Activated CD8-positive, alpha-beta memory T cell treated with anti-CD3 and anti-CD28 coated beads, Interleukin-2, amount 50 U/mL, for 1 hour (primary cell): ENCODE data around the gene GPRC5A.

Experiments used
- DNase-seq: peaks from one replicate; pipeline ENCODE4 v3.0.0-alpha.2; 2020; ENCODE audit errors: extremely low read depth

The GPRC5A gene

DNA sequence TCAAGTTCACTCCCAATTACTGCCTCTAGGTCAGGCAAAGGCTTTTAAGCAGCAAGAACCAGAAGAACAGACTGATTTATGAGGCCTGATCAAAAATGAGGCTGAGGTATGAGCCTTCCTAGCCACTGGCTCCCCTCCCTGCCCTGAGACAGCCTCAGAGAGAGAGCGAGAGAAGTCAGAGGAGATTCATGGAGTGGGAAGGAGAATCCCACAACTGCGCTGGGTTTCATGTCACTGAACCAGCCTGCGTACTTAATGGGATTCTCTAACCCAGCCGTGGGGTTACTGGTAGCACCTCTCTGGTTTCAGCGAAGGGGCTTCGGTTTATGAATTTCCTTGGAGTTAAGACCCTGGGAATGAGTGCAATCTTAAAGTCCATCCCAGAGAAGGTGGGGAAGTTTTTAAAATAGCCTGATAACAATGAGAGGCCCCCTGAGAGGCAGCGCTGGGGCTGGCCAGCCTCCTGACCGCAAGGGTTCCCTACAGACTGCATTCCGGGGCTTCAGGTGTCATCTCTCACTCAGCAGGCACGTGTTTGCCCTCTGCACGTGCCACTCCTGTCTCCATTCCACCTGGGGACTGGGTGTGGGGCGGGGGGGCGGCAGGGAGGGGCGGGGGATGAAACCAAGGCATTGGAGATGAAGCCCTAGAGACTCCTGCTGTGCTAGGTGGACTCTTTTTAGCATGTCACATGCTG lies 6.1 kb upstream of the GPRC5A start:
- DNase-seq = no peak

GRCh38 chr12:12887471-12887870 lies 3.9 kb upstream of the GPRC5A start:
- DNase-seq = no peak

GRCh38 chr12:12889701-12890100 lies 1.7 kb upstream of the GPRC5A start:
- no peak for DNase-seq

- DNase-seq = no peak
Observed at GRCh38 chr12:12890543-12891079, 751 bp upstream of the GPRC5A start.

GRCh38 chr12:12891881-12892355 lies 556 bp downstream of the GPRC5A start:
- DNase-seq = no peak

GRCh38 chr12:12892681-12893141 lies 1.3 kb downstream of the GPRC5A start:
- no peak for DNase-seq

DNA sequence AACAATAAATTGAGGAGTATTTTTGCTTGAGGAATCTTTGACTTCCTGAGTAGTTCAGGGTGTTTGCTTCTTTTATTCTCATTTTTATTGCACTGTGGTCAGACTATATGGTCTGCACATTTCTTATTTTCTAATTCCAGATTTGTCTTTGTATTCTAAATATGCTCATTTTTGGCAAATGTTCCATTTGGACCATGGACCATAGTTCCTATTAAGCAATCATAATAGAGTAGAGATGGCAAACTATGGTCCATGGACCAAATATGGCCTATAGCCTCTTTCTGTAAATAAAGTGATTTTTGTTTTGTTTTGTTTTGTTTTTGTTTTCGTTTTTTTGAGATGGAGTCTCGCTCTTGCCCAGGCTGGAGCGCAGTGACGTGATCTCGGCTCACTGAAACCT lies 2.1 kb downstream of the GPRC5A start:
- DNase-seq = no peak

DNA sequence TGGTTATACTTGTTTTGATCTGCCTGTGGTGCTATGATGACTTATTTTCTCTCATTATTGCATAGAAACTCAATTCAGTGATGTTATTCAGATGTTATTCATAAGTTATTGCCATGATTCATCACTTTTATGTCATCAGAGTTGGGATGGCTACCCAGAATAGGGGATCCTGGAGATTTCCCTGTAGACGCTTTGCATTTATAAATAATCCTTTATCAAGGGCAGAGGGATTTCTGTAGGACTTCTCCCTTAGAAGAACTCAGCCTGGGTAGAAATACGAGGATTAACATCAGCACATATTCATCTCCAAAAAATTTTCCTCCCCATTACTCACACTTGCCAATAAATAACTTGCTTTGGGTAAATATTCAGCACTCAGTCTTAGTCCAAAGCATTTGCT lies 4.9 kb downstream of the GPRC5A start:
- DNase-seq = no peak

GRCh38 chr12:12897302-12897701 lies 5.9 kb downstream of the GPRC5A start:
- no peak for DNase-seq

GRCh38 chr12:12898136-12898717 lies 6.9 kb downstream of the GPRC5A start:
- no peak for DNase-seq

DNA sequence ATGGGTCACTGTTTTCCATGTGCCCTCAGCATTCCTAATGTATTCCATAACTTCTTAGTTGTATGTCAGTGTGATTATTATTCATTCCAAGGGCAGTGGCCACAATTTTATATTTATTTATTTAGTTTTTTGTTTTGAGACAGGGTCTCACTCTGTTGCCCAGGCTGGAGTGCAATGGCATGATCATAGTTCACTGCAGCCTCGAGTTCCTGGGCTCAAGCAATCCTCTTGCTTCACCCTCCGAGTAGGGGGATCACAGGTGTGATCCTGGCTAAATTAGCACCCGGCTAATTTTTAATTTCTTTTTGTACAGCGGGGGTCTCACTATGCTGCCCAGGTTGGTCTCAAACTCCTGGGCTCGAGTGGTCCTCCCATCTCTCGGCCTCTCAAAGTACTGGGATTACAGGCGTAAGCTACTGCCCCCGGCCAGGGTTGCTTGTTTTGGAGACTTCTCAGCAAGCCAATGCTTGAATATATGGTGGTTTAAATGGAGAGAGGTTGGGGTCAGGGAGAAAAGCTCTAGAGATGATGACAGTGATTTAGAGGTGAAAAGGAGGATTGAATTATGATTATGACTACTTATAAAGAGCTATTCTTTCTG lies 7.6 kb downstream of the GPRC5A start:
- DNase-seq = no peak

DNA sequence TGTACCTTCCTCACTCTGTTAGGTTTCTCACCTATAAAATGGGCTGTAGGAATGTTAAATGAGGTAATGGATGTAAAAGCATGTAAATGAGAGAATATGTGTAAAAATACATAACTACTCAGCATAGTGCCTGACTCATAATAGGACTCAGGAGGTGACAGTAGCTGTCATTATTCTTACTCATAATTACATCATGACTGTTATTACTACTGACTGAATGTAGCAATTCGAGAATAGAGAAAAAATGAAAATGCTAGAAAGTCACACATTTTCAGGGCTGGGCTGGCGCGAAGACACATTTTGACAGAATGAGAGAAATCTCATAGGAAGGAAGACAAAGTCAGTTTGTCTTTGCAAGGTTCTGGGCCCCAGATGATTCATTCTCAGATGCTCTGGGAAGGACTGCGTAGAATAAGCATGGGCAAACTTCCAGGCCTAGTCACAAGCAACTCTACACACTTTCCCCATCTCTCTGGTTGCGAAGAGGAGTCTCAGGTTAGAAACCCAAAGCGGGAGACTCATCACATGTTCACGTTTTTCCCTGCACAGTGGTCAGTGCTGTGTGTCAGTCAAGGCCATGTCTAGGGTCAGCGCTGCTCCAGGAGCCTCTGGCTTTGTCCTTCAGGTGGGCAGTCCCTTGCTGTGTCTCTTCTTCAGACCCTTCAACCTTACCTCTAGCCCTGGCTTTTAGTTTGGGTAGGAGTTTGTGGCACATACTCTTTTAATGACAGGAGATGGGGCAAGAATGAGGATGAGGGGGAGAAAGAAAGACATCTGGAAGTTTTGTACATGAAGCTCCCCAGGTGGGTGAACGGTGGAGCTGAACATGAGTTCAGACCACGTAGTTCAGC lies 8.4 kb downstream of the GPRC5A start:
- DNase-seq = no peak

GRCh38 chr12:12900786-12901157 lies 9.4 kb downstream of the GPRC5A start:
- DNase-seq = no peak

DNA sequence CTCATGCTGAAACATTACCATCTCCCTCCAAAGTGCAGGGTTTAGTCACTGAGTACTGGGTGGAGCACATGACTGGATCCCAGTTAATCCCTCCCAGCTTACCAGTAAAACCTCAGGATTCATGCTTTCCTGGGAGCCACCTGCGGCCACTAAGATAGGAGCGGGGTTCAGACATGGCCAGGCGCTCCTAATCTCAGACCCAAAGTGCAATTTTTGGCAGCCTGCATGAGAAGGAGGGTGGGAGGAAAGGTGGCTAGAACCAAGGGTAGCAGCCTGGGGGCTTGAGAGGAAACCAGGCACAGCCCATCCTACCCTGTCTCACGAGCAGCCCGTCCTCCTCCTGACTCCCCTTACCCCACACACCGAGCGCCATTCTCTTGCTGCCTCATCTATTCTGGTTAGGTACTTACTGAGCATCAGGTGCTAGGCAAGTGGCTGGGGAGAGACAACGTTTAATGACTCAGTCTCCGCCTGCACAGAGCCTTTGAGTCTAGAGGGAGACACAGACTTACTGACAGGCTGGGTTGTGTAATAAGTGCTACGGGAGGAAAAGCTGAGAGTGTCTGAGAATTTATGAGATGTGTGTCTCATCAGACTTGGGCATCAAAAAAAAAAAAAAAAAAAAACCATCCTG lies 9.9 kb downstream of the GPRC5A start:
- DNase-seq = no peak

- DNase-seq = no peak
Observed at GRCh38 chr12:12902036-12902435, 10.7 kb downstream of the GPRC5A start.

- no peak for DNase-seq
Observed at GRCh38 chr12:12903642-12904609, 12.6 kb downstream of the GPRC5A start.

GRCh38 chr12:12907552-12907951 lies 16.2 kb downstream of the GPRC5A start:
- no peak for DNase-seq

DNA sequence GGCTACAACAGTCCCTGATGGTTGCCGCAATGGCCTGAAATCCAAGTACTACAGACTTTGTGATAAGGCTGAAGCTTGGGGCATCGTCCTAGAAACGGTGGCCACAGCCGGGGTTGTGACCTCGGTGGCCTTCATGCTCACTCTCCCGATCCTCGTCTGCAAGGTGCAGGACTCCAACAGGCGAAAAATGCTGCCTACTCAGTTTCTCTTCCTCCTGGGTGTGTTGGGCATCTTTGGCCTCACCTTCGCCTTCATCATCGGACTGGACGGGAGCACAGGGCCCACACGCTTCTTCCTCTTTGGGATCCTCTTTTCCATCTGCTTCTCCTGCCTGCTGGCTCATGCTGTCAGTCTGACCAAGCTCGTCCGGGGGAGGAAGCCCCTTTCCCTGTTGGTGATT lies 16.9 kb downstream of the GPRC5A start:
- no peak for DNase-seq

GRCh38 chr12:12908711-12909110 lies 17.3 kb downstream of the GPRC5A start:
- no peak for DNase-seq

- DNase-seq = no peak
Observed at GRCh38 chr12:12909228-12909994, 18.0 kb downstream of the GPRC5A start.
